GM12892 (cell line): ENCODE data around the gene UGT1A3.

Source experiments
- DNase-seq: peaks from one replicate; pipeline ENCODE4 v3.0.0; 2011; ENCODE audit not compliant: insufficient read length
- FAIRE-seq: peaks from 2 replicates; lab custom pipeline; 2011; peaks lifted over from hg19 to GRCh38; lab: Jason Lieb, UNC
- POLR2A ChIP-seq: IDR thresholded peaks from 2 replicates; pipeline ENCODE4 v1.6.1; 2011; ENCODE audit warnings: low read depth, low read length, control low read depth
- POLR2AphosphoS5 ChIP-seq: IDR thresholded peaks from 2 replicates; pipeline ENCODE4 v1.6.1; 2011; ENCODE audit warnings: low read depth, low read length, control low read depth
- TAF1 ChIP-seq: IDR thresholded peaks from 2 replicates; pipeline ENCODE4 v1.6.1; 2011; ENCODE audit warnings: low read depth, mild to moderate bottlenecking, control low read depth, low read length, borderline replicate concordance

UGT1A3 gene

DNA sequence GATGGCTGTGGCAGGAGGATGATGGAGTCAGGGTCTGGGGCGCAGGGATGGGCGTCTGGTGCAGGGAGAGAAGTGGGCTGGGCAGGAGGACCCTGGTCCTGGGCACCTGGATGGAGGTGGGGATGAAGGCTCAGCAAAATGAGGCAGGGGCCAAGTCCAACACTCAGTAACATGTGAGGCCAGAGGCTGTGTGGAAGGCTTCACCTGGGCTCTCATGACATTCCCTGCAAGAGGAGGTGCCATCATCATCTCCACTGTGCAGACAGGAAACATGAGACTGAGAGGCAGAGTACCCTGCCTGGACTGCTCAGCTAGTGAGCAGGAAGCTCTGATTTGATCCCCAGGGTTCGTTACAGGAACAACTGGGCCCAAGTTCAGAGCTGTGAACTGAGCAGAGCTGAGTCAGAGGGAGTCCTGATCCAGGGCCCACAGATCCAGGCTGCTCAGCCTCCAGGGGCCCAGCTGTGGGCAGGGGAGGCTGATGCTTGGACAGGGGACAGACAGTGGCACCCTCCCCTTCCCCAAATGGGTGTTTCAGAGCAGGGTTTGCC lies 88.6 kb downstream of the UGT1A3 start:
- FAIRE-seq (no peak), DNase-seq (no peak)
- no peak for TF ChIP-seq POLR2A
- no peak for TF ChIP-seq POLR2AphosphoS5
- TF ChIP-seq TAF1 = no peak

DNA sequence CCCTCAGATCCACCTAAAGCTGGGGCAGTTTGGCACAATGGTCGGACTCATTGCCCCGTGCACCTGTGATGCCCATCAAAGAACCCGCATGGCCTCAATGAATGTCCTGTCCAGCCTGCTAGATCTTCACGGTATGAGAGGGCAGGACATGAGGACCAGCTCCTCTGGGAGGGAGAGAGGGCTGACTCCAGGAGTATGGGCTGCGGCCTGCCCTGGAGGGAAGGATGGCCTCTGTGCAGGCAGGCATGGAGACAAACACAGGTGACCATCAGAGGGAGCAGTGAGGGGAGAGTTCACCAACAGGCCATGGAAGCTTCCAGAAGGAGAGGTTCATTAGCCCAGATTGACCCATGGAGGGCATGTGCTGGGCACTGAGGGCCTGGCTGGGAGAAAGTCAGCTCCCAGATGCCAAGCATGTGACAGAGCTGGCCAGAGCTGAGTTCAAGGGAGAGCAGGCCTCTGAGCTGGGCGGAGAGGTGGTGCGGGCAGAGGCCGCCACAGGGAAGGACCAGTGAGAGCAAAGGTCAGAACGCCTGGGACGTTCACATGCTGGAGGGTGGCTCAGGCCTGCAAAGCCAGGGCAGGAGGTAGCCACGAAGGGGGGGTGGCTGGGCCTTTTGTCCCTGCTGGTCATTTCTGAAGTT lies 89.3 kb downstream of the UGT1A3 start:
- DNase-seq (no peak), FAIRE-seq (no peak)
- TF ChIP-seq POLR2A (no peak), TAF1 (no peak), POLR2AphosphoS5 (no peak)

DNA sequence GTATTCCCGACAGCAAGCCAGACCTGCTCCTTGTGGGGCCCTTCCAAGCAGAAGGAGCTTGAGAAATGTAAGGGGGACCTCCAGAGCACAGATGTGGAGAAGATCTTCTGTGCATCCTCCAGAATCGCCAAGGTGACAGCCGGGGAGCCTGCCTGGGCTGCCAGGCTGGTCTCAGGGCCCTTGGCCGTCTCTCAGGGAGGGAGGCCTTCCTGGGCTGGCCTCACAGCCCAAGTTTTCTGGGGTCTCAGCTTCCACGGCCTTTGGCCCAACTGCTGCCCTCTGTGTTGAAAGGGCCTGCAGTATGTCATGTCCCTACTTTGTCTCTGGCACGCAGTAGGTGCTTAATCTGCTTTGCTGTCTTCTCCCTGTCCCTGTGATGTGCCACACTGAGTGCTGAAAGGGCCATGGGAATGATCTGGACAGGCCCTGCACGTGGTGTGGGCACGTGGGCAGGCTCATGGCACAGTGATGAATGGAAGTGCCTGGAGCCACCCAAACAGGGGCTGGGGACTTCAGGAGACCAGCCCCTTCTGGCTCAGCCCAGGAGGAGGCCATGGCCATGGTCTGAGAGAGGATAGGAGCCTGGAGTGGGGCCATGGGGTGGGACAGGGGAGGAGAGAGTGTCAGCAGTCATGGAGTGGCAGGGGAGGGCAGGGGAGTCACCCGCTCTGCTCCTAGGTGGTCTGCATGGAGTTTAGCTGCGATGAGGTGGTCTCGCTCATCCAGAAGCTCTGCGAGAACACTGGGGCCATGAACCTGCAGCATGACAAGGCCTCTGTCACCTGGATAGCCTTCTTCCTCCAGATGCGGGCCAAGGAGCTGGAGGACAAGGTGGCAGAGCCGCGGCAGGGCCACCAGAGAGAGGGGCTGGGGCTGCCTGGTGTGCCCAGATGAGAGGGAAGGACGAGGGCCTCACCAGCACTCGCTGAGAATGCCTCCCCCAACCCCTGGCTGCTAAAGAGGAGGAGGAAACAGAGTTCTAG lies 90.1 kb downstream of the UGT1A3 start:
- no peak for FAIRE-seq
- no peak for DNase-seq
- no peak for TF ChIP-seq POLR2A

DNA sequence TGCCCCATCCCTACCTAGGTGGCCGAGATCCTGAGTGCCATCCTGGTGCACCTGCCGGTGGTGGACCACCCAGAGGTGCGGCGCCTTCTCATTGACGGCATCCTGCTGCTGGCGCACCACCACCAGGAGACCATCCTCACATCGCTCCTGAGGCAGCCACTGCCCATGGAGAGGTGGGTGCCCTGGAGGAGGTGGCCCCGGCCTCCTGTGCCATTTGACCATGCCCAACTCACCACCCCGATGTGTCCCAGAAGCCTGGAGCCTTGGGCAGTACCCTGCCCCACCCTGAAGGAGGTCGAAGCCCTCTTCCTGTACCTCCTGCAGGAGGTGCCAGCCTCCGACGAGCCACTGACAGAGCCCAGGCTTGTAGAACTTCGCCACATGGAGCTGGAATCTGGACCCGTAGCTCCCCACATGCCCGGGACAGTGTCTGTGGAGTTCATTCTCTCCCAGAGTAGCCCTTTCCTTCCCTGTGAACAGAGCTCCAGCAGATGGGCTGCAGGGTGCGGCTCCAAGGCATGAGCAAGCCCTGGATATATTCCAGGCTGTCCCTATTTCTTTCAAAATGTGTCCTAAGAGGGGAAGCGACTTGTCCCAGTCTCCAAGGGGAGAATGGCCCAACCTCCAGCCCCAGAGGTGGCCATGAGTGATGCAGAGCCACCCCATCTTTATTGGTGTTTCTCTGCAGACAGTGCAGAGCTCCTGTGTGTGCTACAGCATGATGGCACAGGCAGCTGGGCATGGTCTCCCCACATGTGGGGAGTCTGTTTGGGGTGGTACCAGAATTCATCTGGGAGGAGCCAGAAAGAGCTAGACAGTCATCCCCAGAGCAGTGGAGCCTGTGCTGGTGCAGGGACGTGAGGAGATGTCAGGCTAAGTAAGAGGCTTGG lies 91.3 kb downstream of the UGT1A3 start:
- TF ChIP-seq POLR2A (no peak), POLR2AphosphoS5 (no peak), TAF1 (no peak)
- no peak for FAIRE-seq
- DNase-seq = no peak

DNA sequence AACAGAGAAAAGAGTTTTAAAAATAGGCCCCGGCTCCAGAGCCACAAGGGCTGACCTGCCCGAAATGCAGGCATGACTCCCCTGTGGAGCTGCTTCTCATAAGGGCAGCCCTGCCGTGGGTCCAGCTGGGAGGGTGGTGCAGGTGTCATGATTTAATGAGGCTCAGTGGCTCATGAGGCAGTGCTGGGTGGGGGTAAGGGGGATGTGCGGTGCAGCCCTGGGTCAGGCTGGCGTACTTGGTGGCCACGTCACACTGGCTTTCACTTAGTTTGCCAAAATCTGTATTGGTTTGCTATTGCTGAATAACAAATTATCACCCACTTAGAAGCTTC lies 91.9 kb downstream of the UGT1A3 start:
- DNase-seq (no peak), FAIRE-seq (no peak)
- TF ChIP-seq POLR2AphosphoS5 (no peak), POLR2A (no peak), TAF1 (no peak)

DNA sequence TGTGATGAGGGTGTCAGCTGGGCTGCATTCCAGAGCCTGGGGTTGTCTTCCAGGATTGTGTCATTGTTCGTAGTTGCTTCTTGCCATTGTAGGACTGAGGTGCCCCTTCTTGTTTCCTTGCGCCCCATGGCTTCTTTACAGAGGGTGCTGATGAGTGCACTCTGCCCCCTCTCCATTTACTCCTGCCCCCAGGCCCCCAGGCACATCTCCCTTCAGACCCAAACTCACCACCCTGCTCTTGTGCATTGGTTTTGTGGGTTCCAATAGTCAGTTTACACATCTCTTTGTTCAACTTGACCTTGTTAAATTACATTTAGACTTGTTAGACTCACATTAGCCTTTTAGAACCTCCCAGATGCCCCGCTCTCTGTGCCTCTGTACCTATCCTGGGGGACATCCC lies 92.4 kb downstream of the UGT1A3 start:
- FAIRE-seq (no peak), DNase-seq (no peak)
- TF ChIP-seq POLR2AphosphoS5 (no peak), POLR2A (no peak), TAF1 (no peak)

DNA sequence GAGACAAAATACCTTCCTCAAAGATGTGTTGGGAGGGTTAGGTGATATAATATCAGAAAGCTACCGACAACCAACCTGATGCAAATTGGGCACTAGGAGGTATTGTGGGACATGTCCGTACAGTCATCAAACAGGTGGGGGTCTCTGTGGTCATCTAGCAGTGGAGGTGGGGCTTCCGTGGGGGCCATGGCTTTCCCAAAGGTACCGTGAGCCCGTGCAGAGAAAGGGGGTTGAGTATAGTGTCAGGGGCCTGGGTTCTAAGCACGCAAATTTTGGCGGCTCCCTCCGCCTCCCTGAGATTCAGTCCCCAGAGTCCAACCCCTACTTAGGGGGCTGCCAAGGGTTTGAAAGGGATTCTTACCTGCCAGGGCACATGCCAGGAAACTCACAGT lies 92.9 kb downstream of the UGT1A3 start:
- DNase-seq (no peak), FAIRE-seq (no peak)
- TF ChIP-seq POLR2AphosphoS5 (no peak), POLR2A (no peak), TAF1 (no peak)

DNA sequence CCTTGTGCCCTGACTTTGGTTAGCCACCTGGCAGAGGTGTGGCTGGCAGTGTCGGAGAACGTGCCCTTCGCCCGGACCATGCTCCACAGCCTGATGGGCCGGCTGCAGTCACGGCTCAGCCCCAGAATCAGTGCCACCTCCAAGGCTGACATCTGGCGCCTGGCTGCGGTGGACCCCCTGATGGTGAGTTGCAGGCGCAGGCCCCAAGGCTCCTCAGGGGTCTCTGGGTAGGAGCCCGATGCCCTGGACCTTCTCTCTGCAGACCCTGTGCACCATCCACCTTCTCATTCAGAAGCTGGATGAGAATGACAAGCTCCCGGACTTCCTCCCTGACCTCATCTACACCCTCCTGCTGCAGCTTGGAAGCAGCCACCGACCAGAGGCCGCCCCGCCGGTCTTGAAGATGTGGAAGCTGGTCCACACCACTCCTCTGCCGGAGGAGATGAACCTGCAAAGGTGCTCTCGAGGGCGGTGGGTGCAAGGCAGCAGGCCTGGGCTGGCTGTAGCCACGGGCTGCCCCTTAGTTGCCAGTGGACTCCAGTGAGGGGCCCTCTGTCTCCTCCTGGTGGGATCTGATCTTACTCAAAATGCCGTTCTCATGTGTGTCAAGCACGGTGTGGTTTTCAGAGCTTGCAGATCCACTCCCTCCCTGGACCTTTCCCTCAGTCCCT lies 93.4 kb downstream of the UGT1A3 start:
- no peak for FAIRE-seq
- no peak for DNase-seq
- no peak for TF ChIP-seq POLR2AphosphoS5
- TF ChIP-seq TAF1 = no peak
- TF ChIP-seq POLR2A = no peak
